Kidney (tissue), 14 donors: ENCODE measurements around the gene XRCC5. TPM values are rescaled to one million over a fixed set of nuclear protein-coding genes. Genes with fewer than 3 reads are reported as not detected.

Source experiments
- DNase-seq, 5 donors: peaks; one replicate each; pipeline ENCODE4 v3.0.0-alpha.2; 2013 to 2020
- FAIRE-seq: peaks from 2 replicates; lab custom pipeline; 2012; peaks lifted over from hg19 to GRCh38; lab: Jason Lieb, UNC
- H3K27ac ChIP-seq, 2 donors: one replicate each; pipeline ENCODE4 v1.7.0; 2013; ENCODE audit warnings: low read depth in 2 of 2, low read length in 2 of 2, inconsistent platforms in 1 of 2
- H3K27me3 ChIP-seq: one replicate; pipeline ENCODE4 v1.7.1; 2013; ENCODE audit warnings: low read length, inconsistent platforms; ENCODE audit not compliant: control insufficient read depth, insufficient read depth
- H3K36me3 ChIP-seq, 3 donors: one replicate each; pipeline versions ENCODE4 v1.7.0 to v1.7.1; 2013; ENCODE audit warnings: low read length in 3 of 3, control low read depth in 1 of 3, inconsistent platforms in 1 of 3; ENCODE audit not compliant: insufficient read depth in 3 of 3, control insufficient read depth in 2 of 3
- H3K4me1 ChIP-seq, 3 donors: one replicate each; pipeline versions ENCODE4 v1.7.0 to v1.7.1; 2013; ENCODE audit warnings: low read length in 3 of 3, inconsistent platforms in 1 of 3, low read depth in 1 of 3; ENCODE audit not compliant: control insufficient read depth in 2 of 3, insufficient read depth in 2 of 3
- H3K4me3 ChIP-seq, 3 donors: one replicate each; pipeline versions ENCODE4 v1.7.0 to v1.8.1; 2013; ENCODE audit warnings: low read length in 3 of 3, control low read depth in 1 of 3, inconsistent platforms in 1 of 3
- H3K9ac ChIP-seq, 3 donors: one replicate each; pipeline versions ENCODE4 v1.7.0 to v1.7.1; 2013; ENCODE audit warnings: low read length in 3 of 3, control low read depth in 1 of 3, inconsistent platforms in 1 of 3
- H3K9me3 ChIP-seq, 3 donors: one replicate each; pipeline versions ENCODE4 v1.7.0 to v1.7.1; 2013; ENCODE audit warnings: low read length in 3 of 3, control low read depth in 1 of 3, inconsistent platforms in 1 of 3; ENCODE audit not compliant: control insufficient read depth in 2 of 3, insufficient read depth in 1 of 3
- CTCF ChIP-seq: IDR thresholded peaks from 3 replicates; pipeline ENCODE4 v1.5.1; 2012; ENCODE audit warnings: mild to moderate bottlenecking, moderate library complexity, borderline replicate concordance; ENCODE audit not compliant: insufficient read depth; ENCODE audit errors: extremely low read depth
- intact Hi-C: fragments of 100-400 bp; cut with DNase I; formaldehyde crosslinking; loops from one replicate; pipeline ENCODE4 v1.11.1; 2022
- polyA plus RNA-seq: library from polyadenylated mRNA; stranded (reverse); fragments of 350-450 nt; fragmentation: Illumina TruSeq; extraction: RNeasy Lipid Tissue Mini Kit (QIAGEN cat#74804); gene quantifications from one replicate; pipeline ENCODE4 v1.2.3, GENCODE V29; 2014; ENCODE audit warnings: low read depth, low replicate concordance; ENCODE audit not compliant: insufficient read depth
- total RNA-seq: library from RNA; stranded (reverse); fragmentation: NEBNext Ultra II Directional; extraction: Animal tissue kit (Norgen Biotek cat#: 25700); gene quantifications from one replicate; pipeline ENCODE4 v1.2.1, GENCODE V29; 2021
- donor health status: control.
- donor health status: control.
- donor health status: control.
- donor health status: control.
- donor health status: control.
- donor health status: DM: yes; HTN: yes; CAD: no.
- donor health status: Normal renal cell carcinoma (clear cell type).

XRCC5 gene
- total and polyA plus RNA-seq, 2 donors from 2014 or later, result 90.7 to 265 TPM

DNA sequence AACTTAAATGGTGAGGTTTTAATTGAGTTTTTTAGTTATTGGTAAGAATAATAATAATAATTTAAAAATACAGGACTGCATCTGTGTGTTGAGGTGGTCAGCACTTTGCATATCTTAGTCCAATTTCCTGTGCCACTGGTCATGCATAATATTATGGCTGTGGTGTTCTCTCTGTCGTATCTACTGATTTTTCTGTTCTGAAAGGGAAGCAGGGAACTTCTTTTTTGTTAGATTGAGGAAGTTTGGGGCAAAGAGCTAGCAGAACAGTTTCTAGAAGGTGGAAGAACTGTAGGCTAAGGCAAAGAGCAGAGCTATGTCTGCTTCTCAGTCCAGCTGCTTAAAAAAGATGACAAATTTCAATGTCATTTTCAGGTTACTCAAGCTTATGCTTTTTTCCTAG lies 74.3 kb downstream of the XRCC5 start:
- H3K27ac ChIP-seq, result no peak overlapping the region
- intact Hi-C loops, result no loop called here
- H3K4me3 ChIP-seq, result no peak overlapping the region
- no peak for DNase-seq
- no peak for FAIRE-seq
- H3K4me1 ChIP-seq, result peaks cover 0 to 5% (median 2%) of the 10 kb centered on the region in 3 donors
- peaks cover 6 to 12% (median 8%) of the 10 kb centered on the region in 3 donors for H3K36me3 ChIP-seq
- H3K9ac ChIP-seq, result no peak overlapping the region
- H3K9me3 ChIP-seq, result no peaks in the 10 kb centered on the region
- no peaks in the 10 kb centered on the region for H3K27me3 ChIP-seq
- no peak for TF ChIP-seq CTCF

DNA sequence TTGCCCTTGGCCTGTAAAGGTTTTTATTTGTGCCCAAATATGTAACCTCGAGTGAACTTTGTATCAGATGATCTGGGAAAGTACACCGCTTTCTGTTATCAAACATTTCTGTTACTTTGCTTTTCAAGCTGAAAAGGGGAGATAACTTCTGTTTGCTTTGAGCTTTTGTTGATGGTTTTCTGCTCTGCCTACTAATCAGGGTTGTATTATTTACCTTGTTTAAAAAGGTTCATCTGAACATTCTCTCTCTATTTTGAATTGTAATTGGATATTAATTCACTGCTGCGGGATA lies 79.4 kb downstream of the XRCC5 start:
- DNase-seq (no peak), FAIRE-seq (no peak)
- H3K27ac ChIP-seq, result no peak overlapping the region

DNA sequence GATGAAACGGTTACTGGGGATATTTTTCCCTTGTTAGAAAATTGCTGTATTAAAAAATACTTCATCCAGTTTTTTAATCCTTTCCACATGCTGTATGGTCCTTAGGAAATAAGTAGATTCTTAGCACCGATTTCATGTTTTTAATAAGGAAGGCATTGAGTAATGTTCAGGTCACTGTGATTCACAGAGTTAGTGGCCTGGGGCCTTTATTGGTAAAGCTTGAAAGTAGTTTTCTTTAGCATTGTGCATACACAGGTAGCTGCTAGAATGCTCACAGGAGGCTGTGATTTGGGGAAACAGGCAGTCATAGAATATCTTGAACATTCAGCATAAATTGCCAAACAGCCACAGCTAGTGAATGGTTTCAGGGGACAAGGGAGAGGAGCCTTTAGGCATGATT lies 79.8 kb downstream of the XRCC5 start:
- no peaks in the 10 kb centered on the region for H3K27me3 ChIP-seq
- no peaks in the 10 kb centered on the region for H3K9me3 ChIP-seq
- TF ChIP-seq CTCF, result no peak
- DNase-seq, result no peak
- peaks cover 0 to 5% (median 5%) of the 10 kb centered on the region in 3 donors for H3K4me1 ChIP-seq
- intact Hi-C loops, result no loop called here
- H3K9ac ChIP-seq, result no peak overlapping the region
- no peak overlapping the region for H3K27ac ChIP-seq
- no peak overlapping the region for H3K4me3 ChIP-seq
- H3K36me3 ChIP-seq, result peaks cover 0 to 10% (median 4%) of the 10 kb centered on the region in 3 donors
- no peak for FAIRE-seq

More for the DNA sequence above, 79.4 kb downstream of the XRCC5 start:
- H3K36me3 ChIP-seq, result peaks cover 0 to 6% (median 4%) of the 10 kb centered on the region in 3 donors
- intact Hi-C loops, result no loop called here
- TF ChIP-seq CTCF, result no peak
- no peak overlapping the region for H3K4me3 ChIP-seq
- no peak overlapping the region for H3K9ac ChIP-seq
- H3K4me1 ChIP-seq, result peaks cover 0 to 5% (median 5%) of the 10 kb centered on the region in 3 donors
- H3K27me3 ChIP-seq, result no peaks in the 10 kb centered on the region
- no peaks in the 10 kb centered on the region for H3K9me3 ChIP-seq

GRCh38 chr2:216189410-216189809 lies 80.3 kb downstream of the XRCC5 start:
- intact Hi-C loops, result no loop called here
- no peak for TF ChIP-seq CTCF
- FAIRE-seq (no peak), DNase-seq (no peak)
- peaks cover 0 to 5% (median 5%) of the 10 kb centered on the region in 3 donors for H3K4me1 ChIP-seq
- no peak overlapping the region for H3K27ac ChIP-seq
- no peak overlapping the region for H3K9ac ChIP-seq
- H3K27me3 ChIP-seq, result no peaks in the 10 kb centered on the region
- H3K36me3 ChIP-seq, result peaks cover 0 to 10% (median 4%) of the 10 kb centered on the region in 3 donors
- no peak overlapping the region for H3K4me3 ChIP-seq
- no peaks in the 10 kb centered on the region for H3K9me3 ChIP-seq
